Measurements from ENCODE around the gene TMEM87B.

The TMEM87B gene

DNA sequence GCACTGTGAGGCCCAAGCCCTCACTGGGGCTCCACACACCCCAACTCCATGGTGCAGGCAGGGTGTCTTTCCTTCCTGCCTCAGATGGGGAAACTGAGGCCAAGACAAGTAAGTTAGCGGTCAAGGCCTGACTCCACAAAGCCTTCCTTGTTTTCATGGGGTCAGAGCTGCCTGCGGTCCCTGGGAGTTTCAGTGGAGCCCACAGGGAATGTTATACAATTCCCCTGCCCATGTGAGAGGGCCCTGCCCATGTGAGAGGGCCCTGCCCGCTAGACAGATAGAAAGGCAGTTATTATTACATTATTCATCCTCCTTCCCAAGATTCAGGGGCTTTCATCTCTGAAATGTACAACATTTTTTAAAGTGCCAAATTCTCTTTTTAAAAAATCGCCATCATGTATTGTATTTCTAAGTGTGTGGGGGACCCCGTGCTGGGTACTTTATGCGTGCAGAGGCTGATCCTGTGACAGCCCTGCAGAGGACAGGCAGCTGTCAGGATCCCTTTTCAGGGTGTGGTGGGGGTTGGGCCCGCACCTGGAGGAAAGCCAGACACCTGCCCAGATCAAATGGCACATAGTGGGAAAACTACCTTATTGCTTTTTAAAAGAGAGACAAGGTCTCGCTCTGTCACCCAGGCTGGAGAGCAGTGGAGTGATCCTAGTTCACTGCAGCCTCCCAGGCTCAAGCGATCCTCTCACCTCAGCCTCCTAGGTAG lies 106.5 kb downstream of the TMEM87B start:
- no peak for DNase-seq (ENCODE audit: low spot score)
- ChIA-PET POLR2A (ENCODE audit: low non-redundant PET) (no interaction called here), CTCF (no interaction called here)
- TF ChIP-seq, protein P1, sequence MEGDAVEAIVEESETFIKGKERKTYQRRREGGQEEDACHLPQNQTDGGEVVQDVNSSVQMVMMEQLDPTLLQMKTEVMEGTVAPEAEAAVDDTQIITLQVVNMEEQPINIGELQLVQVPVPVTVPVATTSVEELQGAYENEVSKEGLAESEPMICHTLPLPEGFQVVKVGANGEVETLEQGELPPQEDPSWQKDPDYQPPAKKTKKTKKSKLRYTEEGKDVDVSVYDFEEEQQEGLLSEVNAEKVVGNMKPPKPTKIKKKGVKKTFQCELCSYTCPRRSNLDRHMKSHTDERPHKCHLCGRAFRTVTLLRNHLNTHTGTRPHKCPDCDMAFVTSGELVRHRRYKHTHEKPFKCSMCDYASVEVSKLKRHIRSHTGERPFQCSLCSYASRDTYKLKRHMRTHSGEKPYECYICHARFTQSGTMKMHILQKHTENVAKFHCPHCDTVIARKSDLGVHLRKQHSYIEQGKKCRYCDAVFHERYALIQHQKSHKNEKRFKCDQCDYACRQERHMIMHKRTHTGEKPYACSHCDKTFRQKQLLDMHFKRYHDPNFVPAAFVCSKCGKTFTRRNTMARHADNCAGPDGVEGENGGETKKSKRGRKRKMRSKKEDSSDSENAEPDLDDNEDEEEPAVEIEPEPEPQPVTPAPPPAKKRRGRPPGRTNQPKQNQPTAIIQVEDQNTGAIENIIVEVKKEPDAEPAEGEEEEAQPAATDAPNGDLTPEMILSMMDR (conservative IDR thresholded peaks at IDR 0.05; ENCODE audit: low read depth), result no peak
- H3K27ac ChIP-seq, result no peak overlapping the region

DNA sequence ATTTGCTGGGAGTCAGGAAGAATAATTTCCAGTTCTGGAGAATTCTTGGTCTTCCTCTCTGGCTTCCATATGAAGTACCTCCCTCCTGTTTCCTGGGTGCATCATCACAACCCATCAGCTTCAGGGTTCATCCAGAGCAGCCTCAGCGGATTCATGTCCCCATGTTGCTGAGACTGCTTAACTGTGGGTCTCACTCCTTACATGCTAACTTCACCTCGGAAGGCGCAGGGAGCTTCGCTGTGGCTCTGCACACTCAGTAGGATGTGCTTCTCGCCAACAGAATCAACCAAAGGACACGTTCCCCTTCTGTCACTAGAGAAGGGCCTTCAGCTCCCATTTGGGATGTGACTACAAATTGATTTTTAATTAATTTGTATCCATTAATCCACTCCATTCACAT lies 107.3 kb downstream of the TMEM87B start:
- POLR2A ChIA-PET (ENCODE audit: low non-redundant PET), result no interaction called here
- TF ChIP-seq, protein P1 (conservative IDR thresholded peaks at IDR 0.05; ENCODE audit: low read depth), result no peak
- DNase-seq (ENCODE audit: low spot score), result no peak
- H3K27ac ChIP-seq, result no peak overlapping the region
- CTCF ChIA-PET, result interaction anchor here (0.6 kb wide), 1 partner anchor 16 kb away, joined by 7 read pairs; no protein-coding TSS in a partner anchor

DNA sequence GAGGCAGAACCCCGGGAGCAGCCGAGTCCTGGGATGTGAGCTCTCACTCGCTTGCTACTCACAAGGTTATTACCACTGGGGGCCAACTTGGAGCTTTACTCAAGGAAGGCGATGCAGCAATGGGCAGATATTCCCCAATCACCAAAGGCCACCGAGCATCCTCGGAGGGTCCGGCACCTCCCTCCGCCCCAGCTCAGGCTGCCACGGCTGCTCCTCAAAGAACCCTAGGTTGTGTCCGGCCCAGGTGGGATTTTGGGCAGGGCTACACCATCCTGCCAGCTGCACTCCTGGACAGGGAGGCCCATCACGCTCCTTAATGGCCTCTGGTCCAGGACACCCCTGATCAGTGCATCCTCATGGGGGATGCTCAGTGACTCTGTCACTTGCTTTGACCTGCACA lies 107.9 kb downstream of the TMEM87B start:
- TF ChIP-seq, protein P1 (conservative IDR thresholded peaks at IDR 0.05; ENCODE audit: low read depth), result no peak
- CTCF ChIA-PET, result interaction anchor here (0.6 kb wide), 1 partner anchor 15 kb away, joined by 7 read pairs; no protein-coding TSS in a partner anchor
- POLR2A ChIA-PET (ENCODE audit: low non-redundant PET), result no interaction called here
- no peak for DNase-seq (ENCODE audit: low spot score)
- H3K27ac ChIP-seq, result no peak overlapping the region

DNA sequence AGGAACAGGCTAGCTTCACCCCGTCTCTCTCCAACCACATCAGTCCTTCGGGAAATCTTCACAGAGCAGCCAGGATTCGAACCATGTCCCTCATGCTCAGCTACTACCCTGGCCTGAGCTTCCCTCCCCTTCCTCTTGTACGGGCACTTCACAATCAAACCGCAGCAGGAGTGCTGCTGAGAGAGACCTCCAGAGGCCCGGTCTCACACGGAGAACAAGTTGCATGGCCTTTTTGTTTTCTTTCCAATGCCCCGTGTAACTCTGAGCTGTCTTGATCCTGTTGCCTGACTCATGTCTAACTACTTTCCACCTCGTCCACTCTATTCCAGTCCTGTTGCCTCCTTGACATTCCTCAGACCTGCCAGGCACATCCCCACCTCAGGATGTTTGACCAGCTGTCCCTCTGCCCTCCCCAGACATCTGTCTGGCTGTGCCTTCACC lies 108.5 kb downstream of the TMEM87B start:
- DNase-seq (ENCODE audit: low spot score), result no peak
- H3K27ac ChIP-seq, result no peak overlapping the region
- ChIA-PET CTCF (no interaction called here), POLR2A (ENCODE audit: low non-redundant PET) (no interaction called here)
- TF ChIP-seq, protein P1 (conservative IDR thresholded peaks at IDR 0.05; ENCODE audit: low read depth), result no peak

- CTCF ChIA-PET, result no interaction called here
- no peak overlapping the region for H3K27ac ChIP-seq
These were observed 109.8 kb downstream of the TMEM87B start for GRCh38 chr2:112164876-112165275.

DNA sequence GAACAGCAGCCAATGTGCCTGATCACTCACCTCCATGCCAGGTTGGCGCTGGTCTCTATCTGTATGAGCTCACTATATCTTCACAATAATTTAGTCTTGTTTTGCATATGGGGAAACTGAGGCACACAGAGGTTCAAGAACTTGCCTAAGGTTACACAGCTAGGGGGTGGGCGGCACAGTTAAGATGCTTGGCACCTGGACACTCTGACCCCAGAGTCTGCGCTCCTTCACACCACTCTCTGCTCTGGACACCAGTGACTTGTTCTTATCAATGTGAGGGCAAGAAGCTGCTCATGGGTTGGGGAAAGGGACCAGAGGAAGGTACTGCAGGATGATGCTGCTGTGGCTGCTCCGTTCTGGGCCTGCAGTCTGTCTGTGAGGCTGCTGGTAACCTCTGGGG lies 110.2 kb downstream of the TMEM87B start:
- CTCF ChIA-PET, result no interaction called here
- DNase-seq (ENCODE audit: low spot score), result no peak
- POLR2A ChIA-PET (ENCODE audit: low non-redundant PET), result no interaction called here
- no peak overlapping the region for H3K27ac ChIP-seq
- TF ChIP-seq, protein P1 (conservative IDR thresholded peaks at IDR 0.05; ENCODE audit: low read depth), result no peak

More at GRCh38 chr2:112164876-112165275, 109.8 kb downstream of the TMEM87B start:
- no peak for DNase-seq (ENCODE audit: low spot score)
- TF ChIP-seq, protein P1 (conservative IDR thresholded peaks at IDR 0.05; ENCODE audit: low read depth), result no peak
- POLR2A ChIA-PET (ENCODE audit: low non-redundant PET), result no interaction called here
